SK-N-SH (cell line): ENCODE measurements around the gene KIRREL1. TPM values are rescaled to one million over a fixed set of nuclear protein-coding genes. Genes with fewer than 3 reads are reported as not detected.

Source experiments
- CTCF ChIA-PET: fragments of 300-600, 350-600 bp; formaldehyde crosslinking; extraction: SDS; loops from one replicate; lab custom pipeline; 2021; lab: Yijun Ruan, JAX
- POLR2A ChIA-PET: fragments of 350-600 bp; sonication (Branson Sonifier 250); formaldehyde crosslinking; extraction: SDS; loops from one replicate; lab custom pipeline; 2020; ENCODE audit warnings: antibody characterized with exemption, inconsistent platforms; lab: Yijun Ruan, JAX
- DNase-seq: peaks from one replicate; pipeline ENCODE4 v3.0.0; 2012
- H2AFZ ChIP-seq: fragments of 200-600 bp; sonication (generic); 2 replicates; pipeline ENCODE4 v1.8.1; 2016; ENCODE audit warnings: antibody characterized with exemption, mild to moderate bottlenecking, low read depth
- H3F3A ChIP-seq: fragments of 200-600 bp; sonication (generic); replicated peaks from 2 replicates; pipeline ENCODE3; 2016; ENCODE audit warnings: antibody characterized with exemption, mild to moderate bottlenecking; ENCODE audit not compliant: insufficient read depth
- H3K27ac ChIP-seq, 2 experiments: fragments of 200-500 bp in 1 of 2; fragments of 200-600 bp in 1 of 2; sonication (Bioruptor generic) in 1 of 2; sonication (generic), shearing (Covaris generic) in 1 of 2; 2 replicates each; pipeline versions ENCODE4 v1.5.1 to v1.6.1; 2014 to 2016; ENCODE audit warnings: low read depth in 2 of 2, inconsistent platforms in 1 of 2, low read length in 1 of 2, mild to moderate bottlenecking in 1 of 2, mixed read lengths in 1 of 2
- H3K27me3 ChIP-seq: fragments of 200-600 bp; sonication (generic), shearing (Covaris generic); 2 replicates; pipeline ENCODE4 v1.6.1; 2016; ENCODE audit warnings: mixed run types; ENCODE audit not compliant: insufficient read depth
- H3K36me3 ChIP-seq, 2 experiments: fragments of 200-500 bp in 1 of 2; fragments of 200-600 bp in 1 of 2; sonication (Bioruptor generic) in 1 of 2; sonication (generic) in 1 of 2; replicated peaks in 1 of 2; 2 replicates each; pipeline versions ENCODE3 to v1.5.1; 2014 to 2016; ENCODE audit warnings: low read length in 1 of 2, mild to moderate bottlenecking in 1 of 2; ENCODE audit not compliant: insufficient read depth in 2 of 2, control insufficient read depth in 1 of 2
- H3K4me1 ChIP-seq, 2 experiments: fragments of 200-500 bp in 1 of 2; fragments of 200-600 bp in 1 of 2; sonication (Bioruptor generic) in 1 of 2; sonication (generic), shearing (Covaris generic) in 1 of 2; 2 replicates each; pipeline versions ENCODE4 v1.5.1 to v1.6.1; 2014 to 2016; ENCODE audit warnings: low read depth in 1 of 2, low read length in 1 of 2, mixed run types in 1 of 2; ENCODE audit not compliant: insufficient read depth in 2 of 2, control insufficient read depth in 1 of 2
- H3K4me2 ChIP-seq: fragments of 200-600 bp; sonication (generic), shearing (Covaris generic); 2 replicates; pipeline ENCODE4 v1.6.1; 2017; ENCODE audit warnings: mixed run types
- H3K4me3 ChIP-seq, 2 experiments: fragments of 200-500 bp in 1 of 2; fragments of 200-600 bp in 1 of 2; sonication (Bioruptor generic) in 1 of 2; sonication (generic), shearing (Covaris generic) in 1 of 2; 2 replicates each; pipeline versions ENCODE4 v1.5.1 to v1.8.1; 2014 to 2016; ENCODE audit warnings: low read depth in 2 of 2, inconsistent platforms in 1 of 2, low read length in 1 of 2, mild to moderate bottlenecking in 1 of 2, mixed read lengths in 1 of 2, moderate library complexity in 1 of 2
- H3K79me2 ChIP-seq: fragments of 200-600 bp; sonication (generic); 2 replicates; pipeline ENCODE4 v1.8.1; 2017; ENCODE audit warnings: mild to moderate bottlenecking; ENCODE audit not compliant: insufficient read depth
- H3K9ac ChIP-seq: fragments of 200-600 bp; sonication (generic); 2 replicates; pipeline ENCODE4 v1.6.1; 2017; ENCODE audit warnings: mixed run types
- H3K9me2 ChIP-seq: fragments of 200-600 bp; sonication (generic); 2 replicates; pipeline ENCODE4 v1.6.1; 2017; ENCODE audit warnings: mixed run types
- H3K9me3 ChIP-seq: fragments of 200-600 bp; sonication (generic); 2 replicates; pipeline ENCODE4 v1.6.1; 2017; ENCODE audit warnings: mixed run types, mild to moderate bottlenecking, moderate library complexity
- H4K20me1 ChIP-seq: fragments of 200-600 bp; sonication (generic); 2 replicates; pipeline ENCODE4 v1.6.1; 2017; ENCODE audit warnings: mild to moderate bottlenecking, mixed run types; ENCODE audit not compliant: insufficient read depth
- ELF1 ChIP-seq: IDR thresholded peaks from 2 replicates; pipeline ENCODE4 v1.4.0; 2012
- EZH2phosphoT487 ChIP-seq: fragments of 200-600 bp; sonication (generic); IDR thresholded peaks from 2 replicates; pipeline ENCODE4 v1.6.1; 2017; ENCODE audit warnings: low read depth, mixed run types, mild to moderate bottlenecking, antibody characterized with exemption, moderate library complexity, borderline replicate concordance
- FOSL2 ChIP-seq: IDR thresholded peaks from 2 replicates; pipeline ENCODE4 v1.4.0; 2012; ENCODE audit warnings: low read depth, mild to moderate bottlenecking, moderate library complexity, borderline replicate concordance
- FOXM1 ChIP-seq: IDR thresholded peaks from 2 replicates; pipeline ENCODE4 v1.4.0; 2012; ENCODE audit warnings: low read depth, mild to moderate bottlenecking
- GATA2 ChIP-seq: sonication (generic); formaldehyde crosslinking; IDR thresholded peaks from 2 replicates; pipeline ENCODE4 v1.5.0; 2020; ENCODE audit warnings: mild to moderate bottlenecking, missing genetic modification reagents
- JUND ChIP-seq: IDR thresholded peaks from 2 replicates; pipeline ENCODE4 v1.4.0; 2012
- MEF2A ChIP-seq: IDR thresholded peaks from 2 replicates; pipeline ENCODE4 v1.4.0; 2012; ENCODE audit warnings: low read depth, borderline replicate concordance
- MXI1 ChIP-seq: IDR thresholded peaks from 2 replicates; pipeline ENCODE4 v1.6.1; 2012; ENCODE audit warnings: mild to moderate bottlenecking, low read depth, low read length, improper control_type of control experiment
- RAD21 ChIP-seq: IDR thresholded peaks from 2 replicates; pipeline ENCODE4 v1.6.1; 2012; ENCODE audit warnings: mild to moderate bottlenecking, low read length
- RXRA ChIP-seq: IDR thresholded peaks from 2 replicates; pipeline ENCODE4 v1.4.0; 2012; ENCODE audit warnings: low read depth, mild to moderate bottlenecking, borderline replicate concordance
- TAF1 ChIP-seq: IDR thresholded peaks from 2 replicates; pipeline ENCODE4 v1.6.1; 2012; ENCODE audit warnings: low read depth, mild to moderate bottlenecking, low read length, moderate library complexity, borderline replicate concordance
- TCF12 ChIP-seq: IDR thresholded peaks from 2 replicates; pipeline ENCODE4 v1.4.0; 2012
- TEAD4 ChIP-seq: IDR thresholded peaks from 2 replicates; pipeline ENCODE4 v1.4.0; 2012; ENCODE audit warnings: mild to moderate bottlenecking, borderline replicate concordance; ENCODE audit not compliant: insufficient read depth
- YY1 ChIP-seq: IDR thresholded peaks from 2 replicates; pipeline ENCODE4 v1.4.0; 2012; ENCODE audit warnings: low read depth, mild to moderate bottlenecking
- WGBS: methylation state at CpG from one replicate; pipeline ENCODE4 v1.1.6; 2017; ENCODE audit warnings: low lambda C conversion rate; 5-methylcytosine and 5-hydroxymethylcytosine counted together
- polyA plus RNA-seq, 3 experiments: library from polyadenylated mRNA; depleted of rRNA; stranded (reverse); fragments of >200 nt; gene quantifications; 2 replicates each; pipeline ENCODE4 v1.2.3, GENCODE V29; 2012
- TF ChIP-seq, protein P1 (sequence below): IDR thresholded peaks from 2 replicates; pipeline ENCODE4 v1.4.0; 2012; ENCODE audit warnings: low read depth, borderline replicate concordance
- TF ChIP-seq, protein P2 (sequence below): IDR thresholded peaks from 2 replicates; pipeline ENCODE4; 2012
- TF ChIP-seq, protein P3 (sequence below): fragments of 200-600 bp; sonication (generic); IDR thresholded peaks from 2 replicates; pipeline ENCODE4 v1.6.1; 2017; ENCODE audit warnings: antibody characterized with exemption, mild to moderate bottlenecking, moderate library complexity
- TF ChIP-seq, protein P4 (sequence below): IDR thresholded peaks from 2 replicates; pipeline ENCODE4 v1.6.1; 2012; ENCODE audit warnings: mild to moderate bottlenecking, low read depth, low read length, moderate library complexity
- TF ChIP-seq, protein P5 (sequence below): IDR thresholded peaks from 2 replicates; pipeline ENCODE4 v1.4.0; 2012; ENCODE audit warnings: low read depth, borderline replicate concordance
- TF ChIP-seq, protein P6 (sequence below): IDR thresholded peaks from 2 replicates; pipeline ENCODE4 v1.4.0; 2012; ENCODE audit warnings: low read depth
- TF ChIP-seq, protein P7 (sequence below): fragments of 150-350 bp; IDR thresholded peaks from 2 replicates; pipeline ENCODE4 v1.6.1; 2017; ENCODE audit warnings: antibody characterized with exemption, low read length, low read depth, borderline replicate concordance

Gene KIRREL1
- polyA plus RNA-seq, 1 of the 3 experiments (the other 2 are of a cell fraction): 47.8 TPM

DNA sequence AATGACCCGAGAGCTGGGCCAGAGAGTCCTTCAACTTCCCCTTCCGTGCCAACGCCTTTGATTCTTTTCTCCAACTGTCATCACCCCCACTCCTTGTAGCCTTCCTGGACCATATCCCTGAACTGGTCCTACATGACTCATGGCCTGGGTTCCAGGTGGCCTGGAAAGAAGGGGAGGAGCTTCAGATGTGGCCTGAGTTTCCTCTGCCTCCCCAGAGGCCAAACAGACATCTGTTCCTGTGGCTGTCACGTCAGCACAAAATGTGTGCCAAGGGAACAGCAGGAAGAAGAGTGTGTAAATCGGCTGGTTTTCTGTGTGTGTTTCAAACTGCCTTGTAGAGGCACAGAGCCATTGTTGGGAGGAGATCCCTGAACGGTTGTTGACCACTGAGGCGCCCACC is 24.9 kb upstream of the KIRREL1 start:
- WGBS: 18% methylated on average over 5 of the region's 7 CpGs
- Histone ChIP-seq H3K9me3 (no peaks in the 10 kb centered on the region), H3K27me3 (no peaks in the 10 kb centered on the region), H3K9ac (peak overlapping the region; percentile 20; the same call in 1 of the 2 replicates), H3F3A (peaks cover 22% of the 10 kb centered on the region), H3K4me1 (peaks cover 6 to 23% of the 10 kb centered on the region in 2 experiments; a peak in 3 of 4 replicates), H3K79me2 (no peaks in the 10 kb centered on the region), H3K4me2 (peak overlapping the region; percentile 68), H4K20me1 (no peaks in the 10 kb centered on the region), H2AFZ (peak overlapping the region; percentile 52; the same call in 1 of the 2 replicates), H3K36me3 (no peaks in the 10 kb centered on the region), H3K27ac (peak overlapping the region in 1 of 2 experiments; percentile 86; a peak in 2 of 4 replicates), H3K9me2 (no peaks in the 10 kb centered on the region), H3K4me3 (no peak overlapping the region; a peak in 1 of 4 replicates)
- DNase-seq: no peak
- POLR2A ChIA-PET: no interaction called here
- TF ChIP-seq GATA2 (CRISPR knock-in tag): no peak
- TF ChIP-seq, protein P1, sequence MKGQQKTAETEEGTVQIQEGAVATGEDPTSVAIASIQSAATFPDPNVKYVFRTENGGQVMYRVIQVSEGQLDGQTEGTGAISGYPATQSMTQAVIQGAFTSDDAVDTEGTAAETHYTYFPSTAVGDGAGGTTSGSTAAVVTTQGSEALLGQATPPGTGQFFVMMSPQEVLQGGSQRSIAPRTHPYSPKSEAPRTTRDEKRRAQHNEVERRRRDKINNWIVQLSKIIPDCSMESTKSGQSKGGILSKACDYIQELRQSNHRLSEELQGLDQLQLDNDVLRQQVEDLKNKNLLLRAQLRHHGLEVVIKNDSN: no peak
- TF ChIP-seq TEAD4: no peak
- TF ChIP-seq, protein P2, sequence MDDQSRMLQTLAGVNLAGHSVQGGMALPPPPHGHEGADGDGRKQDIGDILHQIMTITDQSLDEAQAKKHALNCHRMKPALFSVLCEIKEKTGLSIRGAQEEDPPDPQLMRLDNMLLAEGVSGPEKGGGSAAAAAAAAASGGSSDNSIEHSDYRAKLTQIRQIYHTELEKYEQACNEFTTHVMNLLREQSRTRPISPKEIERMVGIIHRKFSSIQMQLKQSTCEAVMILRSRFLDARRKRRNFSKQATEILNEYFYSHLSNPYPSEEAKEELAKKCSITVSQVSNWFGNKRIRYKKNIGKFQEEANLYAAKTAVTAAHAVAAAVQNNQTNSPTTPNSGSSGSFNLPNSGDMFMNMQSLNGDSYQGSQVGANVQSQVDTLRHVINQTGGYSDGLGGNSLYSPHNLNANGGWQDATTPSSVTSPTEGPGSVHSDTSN: peak; percentile 54; the same call in 1 of the 2 replicates
- TF ChIP-seq FOXM1: no peak
- TF ChIP-seq TAF1: no peak
- TF ChIP-seq EZH2phosphoT487: no peak
- TF ChIP-seq, protein P3, sequence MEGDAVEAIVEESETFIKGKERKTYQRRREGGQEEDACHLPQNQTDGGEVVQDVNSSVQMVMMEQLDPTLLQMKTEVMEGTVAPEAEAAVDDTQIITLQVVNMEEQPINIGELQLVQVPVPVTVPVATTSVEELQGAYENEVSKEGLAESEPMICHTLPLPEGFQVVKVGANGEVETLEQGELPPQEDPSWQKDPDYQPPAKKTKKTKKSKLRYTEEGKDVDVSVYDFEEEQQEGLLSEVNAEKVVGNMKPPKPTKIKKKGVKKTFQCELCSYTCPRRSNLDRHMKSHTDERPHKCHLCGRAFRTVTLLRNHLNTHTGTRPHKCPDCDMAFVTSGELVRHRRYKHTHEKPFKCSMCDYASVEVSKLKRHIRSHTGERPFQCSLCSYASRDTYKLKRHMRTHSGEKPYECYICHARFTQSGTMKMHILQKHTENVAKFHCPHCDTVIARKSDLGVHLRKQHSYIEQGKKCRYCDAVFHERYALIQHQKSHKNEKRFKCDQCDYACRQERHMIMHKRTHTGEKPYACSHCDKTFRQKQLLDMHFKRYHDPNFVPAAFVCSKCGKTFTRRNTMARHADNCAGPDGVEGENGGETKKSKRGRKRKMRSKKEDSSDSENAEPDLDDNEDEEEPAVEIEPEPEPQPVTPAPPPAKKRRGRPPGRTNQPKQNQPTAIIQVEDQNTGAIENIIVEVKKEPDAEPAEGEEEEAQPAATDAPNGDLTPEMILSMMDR: no peak
- TF ChIP-seq, protein P4, sequence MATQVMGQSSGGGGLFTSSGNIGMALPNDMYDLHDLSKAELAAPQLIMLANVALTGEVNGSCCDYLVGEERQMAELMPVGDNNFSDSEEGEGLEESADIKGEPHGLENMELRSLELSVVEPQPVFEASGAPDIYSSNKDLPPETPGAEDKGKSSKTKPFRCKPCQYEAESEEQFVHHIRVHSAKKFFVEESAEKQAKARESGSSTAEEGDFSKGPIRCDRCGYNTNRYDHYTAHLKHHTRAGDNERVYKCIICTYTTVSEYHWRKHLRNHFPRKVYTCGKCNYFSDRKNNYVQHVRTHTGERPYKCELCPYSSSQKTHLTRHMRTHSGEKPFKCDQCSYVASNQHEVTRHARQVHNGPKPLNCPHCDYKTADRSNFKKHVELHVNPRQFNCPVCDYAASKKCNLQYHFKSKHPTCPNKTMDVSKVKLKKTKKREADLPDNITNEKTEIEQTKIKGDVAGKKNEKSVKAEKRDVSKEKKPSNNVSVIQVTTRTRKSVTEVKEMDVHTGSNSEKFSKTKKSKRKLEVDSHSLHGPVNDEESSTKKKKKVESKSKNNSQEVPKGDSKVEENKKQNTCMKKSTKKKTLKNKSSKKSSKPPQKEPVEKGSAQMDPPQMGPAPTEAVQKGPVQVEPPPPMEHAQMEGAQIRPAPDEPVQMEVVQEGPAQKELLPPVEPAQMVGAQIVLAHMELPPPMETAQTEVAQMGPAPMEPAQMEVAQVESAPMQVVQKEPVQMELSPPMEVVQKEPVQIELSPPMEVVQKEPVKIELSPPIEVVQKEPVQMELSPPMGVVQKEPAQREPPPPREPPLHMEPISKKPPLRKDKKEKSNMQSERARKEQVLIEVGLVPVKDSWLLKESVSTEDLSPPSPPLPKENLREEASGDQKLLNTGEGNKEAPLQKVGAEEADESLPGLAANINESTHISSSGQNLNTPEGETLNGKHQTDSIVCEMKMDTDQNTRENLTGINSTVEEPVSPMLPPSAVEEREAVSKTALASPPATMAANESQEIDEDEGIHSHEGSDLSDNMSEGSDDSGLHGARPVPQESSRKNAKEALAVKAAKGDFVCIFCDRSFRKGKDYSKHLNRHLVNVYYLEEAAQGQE: no peak; the same call in 1 of the 2 replicates
- TF ChIP-seq JUND: 0 out of 2 replicates have a peak, but pooled peaks have one; percentile 11
- TF ChIP-seq MEF2A: no peak
- TF ChIP-seq, protein P5, sequence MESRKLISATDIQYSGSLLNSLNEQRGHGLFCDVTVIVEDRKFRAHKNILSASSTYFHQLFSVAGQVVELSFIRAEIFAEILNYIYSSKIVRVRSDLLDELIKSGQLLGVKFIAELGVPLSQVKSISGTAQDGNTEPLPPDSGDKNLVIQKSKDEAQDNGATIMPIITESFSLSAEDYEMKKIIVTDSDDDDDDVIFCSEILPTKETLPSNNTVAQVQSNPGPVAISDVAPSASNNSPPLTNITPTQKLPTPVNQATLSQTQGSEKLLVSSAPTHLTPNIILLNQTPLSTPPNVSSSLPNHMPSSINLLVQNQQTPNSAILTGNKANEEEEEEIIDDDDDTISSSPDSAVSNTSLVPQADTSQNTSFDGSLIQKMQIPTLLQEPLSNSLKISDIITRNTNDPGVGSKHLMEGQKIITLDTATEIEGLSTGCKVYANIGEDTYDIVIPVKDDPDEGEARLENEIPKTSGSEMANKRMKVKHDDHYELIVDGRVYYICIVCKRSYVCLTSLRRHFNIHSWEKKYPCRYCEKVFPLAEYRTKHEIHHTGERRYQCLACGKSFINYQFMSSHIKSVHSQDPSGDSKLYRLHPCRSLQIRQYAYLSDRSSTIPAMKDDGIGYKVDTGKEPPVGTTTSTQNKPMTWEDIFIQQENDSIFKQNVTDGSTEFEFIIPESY: no peak
- peak; percentile 82 for TF ChIP-seq TCF12
- no peak for TF ChIP-seq RXRA
- TF ChIP-seq MXI1: no peak
- TF ChIP-seq YY1: no peak
- TF ChIP-seq RAD21: no peak
- TF ChIP-seq, protein P6, sequence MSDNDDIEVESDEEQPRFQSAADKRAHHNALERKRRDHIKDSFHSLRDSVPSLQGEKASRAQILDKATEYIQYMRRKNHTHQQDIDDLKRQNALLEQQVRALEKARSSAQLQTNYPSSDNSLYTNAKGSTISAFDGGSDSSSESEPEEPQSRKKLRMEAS: no peak
- TF ChIP-seq, protein P7, sequence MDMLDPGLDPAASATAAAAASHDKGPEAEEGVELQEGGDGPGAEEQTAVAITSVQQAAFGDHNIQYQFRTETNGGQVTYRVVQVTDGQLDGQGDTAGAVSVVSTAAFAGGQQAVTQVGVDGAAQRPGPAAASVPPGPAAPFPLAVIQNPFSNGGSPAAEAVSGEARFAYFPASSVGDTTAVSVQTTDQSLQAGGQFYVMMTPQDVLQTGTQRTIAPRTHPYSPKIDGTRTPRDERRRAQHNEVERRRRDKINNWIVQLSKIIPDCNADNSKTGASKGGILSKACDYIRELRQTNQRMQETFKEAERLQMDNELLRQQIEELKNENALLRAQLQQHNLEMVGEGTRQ: no peak
- peak; percentile 69; the same call in 1 of the 2 replicates for TF ChIP-seq FOSL2
- TF ChIP-seq ELF1: peak; percentile 11; the same call in 1 of the 2 replicates
- CTCF ChIA-PET: interaction anchor here (0.9 to 4.5 kb wide), 7 partner anchors 10 to 235 kb away, joined by 3 to 32 read pairs (median 4); no protein-coding TSS in a partner anchor
